NCI-H1092 (cell line): ENCODE data around the gene AKR7A3.
"Not testable (repeated sequence)": the region's sequence is repeated elsewhere in the genome, so short reads cannot be mapped to it uniquely, and the experiment has no call there.

Experiments
- DNase-seq: peaks from one replicate; lab custom pipeline; 2025; lab: John Stamatoyannopoulos, UW

AKR7A3 gene

DNA sequence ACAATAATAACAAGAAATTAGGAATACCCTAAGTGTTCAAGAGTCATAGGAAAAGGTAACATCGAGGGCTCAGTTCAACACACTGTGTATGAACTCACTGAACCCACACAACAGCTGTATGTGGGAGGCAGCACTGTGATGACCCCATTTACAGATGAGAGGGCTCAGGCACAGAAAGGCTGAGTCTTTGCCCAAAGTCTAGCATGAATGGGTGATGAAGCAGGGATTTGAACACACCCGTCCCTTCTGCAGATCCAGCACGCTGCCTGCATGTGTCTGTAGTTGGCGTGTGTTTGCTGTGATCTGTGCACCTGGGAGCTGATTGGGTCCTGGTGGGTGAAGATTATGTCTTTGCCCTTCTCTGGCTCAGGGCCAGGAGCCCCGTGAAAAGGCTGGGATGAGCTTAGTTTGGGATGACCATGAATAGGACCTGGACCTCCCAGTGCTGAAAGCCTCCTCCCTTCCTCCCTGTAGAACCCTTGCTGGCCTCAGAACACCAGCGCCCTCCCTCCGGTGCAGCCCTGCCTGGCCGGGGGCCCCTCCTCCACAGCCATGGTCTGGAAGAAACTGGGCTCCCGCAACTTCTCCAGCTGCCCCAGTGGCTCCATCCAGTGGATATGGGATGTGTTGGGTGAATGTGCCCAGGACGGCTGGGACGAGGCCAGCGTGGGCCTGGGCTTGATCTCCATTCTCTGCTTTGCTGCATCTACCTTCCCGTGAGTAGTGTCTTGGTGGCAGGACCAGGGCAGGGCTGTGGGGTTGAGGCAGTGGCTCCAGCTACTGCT is 28.7 kb upstream of the AKR7A3 start:
- DNase-seq: no peak

DNA sequence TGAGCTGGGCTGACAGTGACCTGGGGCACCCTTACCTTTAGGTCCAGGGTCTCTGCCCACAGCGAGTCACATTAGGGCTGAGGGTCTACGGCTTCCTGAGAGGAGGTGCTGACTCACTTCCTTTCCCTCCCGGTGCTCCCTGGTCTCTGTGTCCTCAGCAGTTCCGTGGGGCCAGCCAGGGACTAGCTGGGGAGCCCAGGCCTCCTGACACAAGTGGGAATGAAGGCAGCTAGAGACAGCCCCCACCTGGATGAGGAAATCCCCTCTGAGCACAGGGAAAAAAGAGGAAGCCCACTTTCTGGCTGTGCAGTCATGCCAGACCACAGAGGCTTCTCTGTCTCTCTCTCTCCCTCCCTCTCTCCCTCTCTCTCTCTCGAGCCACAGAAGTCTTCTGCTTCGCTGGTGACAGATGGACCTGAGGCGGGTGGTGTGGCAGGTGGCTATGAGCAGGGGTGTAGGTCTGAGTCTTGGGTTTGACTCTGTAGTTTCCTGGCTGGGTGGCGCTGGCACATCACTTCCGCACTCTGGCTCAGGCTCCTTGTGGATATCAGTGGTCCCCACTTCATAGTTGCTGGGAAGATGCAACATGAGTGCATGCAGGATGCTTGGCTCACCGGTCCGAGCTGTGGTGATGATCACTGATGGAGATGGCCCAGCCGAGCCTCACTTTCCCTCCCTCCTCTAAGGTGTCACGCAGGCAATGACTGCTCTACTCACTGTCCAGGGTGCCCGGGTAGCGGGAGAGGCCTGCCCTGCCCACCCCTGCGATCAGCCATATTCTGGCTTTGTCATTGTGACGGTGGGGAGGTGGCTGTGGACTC is 27.0 kb upstream of the AKR7A3 start:
- DNase-seq: no peak

DNA sequence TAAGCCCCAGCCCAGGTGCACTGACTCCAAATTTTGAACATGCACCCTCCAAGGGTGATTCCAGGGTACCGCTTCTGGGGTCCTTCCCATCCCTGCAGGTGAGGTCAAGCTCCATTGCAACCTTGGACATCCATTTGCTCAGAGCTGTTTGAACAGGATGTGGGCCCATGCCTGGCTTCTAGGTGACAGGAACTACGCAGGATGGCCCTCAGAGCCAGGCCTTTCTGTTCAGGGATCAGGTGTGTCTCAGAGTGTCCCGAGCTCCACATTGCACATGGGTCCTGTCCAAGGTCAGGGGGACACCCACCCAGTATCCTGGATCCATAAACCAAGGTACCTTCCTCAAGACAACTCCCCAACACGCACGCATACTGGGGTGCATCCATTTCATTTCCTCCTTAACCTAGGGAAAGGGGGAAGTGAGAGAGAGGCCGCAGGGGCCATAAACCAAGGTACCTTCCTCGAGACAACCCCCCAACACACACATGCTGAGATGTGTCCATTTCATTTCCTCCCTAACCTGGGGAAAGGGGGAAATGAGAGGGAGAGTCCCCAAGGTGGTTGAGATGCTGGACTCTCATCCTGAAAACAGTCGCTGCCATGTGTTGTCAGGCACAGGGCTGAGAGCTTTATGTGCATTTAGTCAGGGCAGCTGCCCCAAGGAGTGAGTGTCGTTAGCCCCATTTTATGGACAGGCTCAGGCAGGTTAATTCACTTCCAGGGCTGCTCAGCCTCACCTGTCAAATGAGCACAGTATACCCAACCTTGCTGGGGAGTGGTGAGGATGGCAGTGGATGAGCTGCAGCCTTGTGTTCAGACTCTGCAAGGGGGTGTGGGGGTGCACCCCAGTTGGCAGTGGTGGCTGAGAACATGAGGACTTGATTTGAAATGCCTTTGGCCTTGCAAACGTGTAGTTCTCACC is 25.7 kb upstream of the AKR7A3 start:
- no peak for DNase-seq

DNA sequence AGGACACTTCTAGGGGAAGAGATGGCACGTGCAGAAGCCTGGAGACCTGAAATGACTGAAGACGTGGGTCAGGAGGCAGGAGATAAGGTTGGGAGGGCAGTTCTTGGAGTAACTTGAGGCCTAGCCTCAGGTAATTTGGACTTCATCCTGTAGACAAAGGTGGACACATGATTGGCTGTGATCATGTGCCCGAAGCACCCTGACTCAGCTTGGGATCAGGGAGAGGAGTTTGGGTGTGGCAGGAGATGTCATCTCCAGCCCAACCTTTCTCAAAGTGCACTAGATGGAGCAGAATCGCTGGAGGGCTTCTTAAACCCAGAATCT is 25.0 kb upstream of the AKR7A3 start:
- DNase-seq: no peak

DNA sequence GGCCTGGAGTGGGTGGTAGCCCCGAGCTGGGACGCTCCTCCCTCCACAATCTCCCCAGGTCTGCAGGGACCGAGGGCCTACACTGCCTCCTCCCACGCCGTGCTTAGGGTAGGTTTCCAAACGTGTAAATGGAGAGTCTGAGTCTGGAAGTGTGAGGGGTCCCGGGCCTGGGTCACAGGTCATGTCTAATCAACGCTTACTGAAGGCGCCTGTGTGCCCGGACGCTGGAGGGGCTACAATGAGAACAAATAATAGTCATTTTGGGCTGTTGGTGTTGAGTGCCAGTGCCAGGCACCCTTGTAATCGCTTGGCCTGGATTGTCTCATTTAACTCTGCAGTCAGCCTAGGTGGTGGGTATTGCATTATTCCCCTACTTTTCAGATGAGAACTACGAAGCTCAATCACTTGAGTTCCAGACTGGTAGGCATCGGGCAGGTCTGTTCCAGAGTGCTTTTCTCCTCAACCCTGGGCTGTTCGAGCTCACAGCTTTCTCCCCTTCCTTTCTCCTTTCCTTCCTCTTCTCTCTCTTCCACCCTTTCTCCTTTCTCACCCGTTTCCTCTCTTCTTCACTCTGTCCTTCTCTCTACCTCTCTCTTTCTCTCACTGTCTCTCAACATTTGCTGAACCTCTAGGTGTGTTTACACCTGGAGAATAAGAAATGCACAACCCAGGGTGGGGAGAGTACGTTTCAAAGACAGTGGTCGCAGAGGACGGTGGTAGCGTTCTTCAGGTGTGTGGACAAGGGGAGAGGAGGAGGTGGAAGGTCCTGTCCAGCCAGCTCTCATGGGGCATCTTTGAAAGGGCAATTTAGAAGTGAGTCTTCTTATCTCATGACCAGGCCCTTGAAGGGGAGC is 24.4 kb upstream of the AKR7A3 start:
- DNase-seq: peak; percentile 15

DNA sequence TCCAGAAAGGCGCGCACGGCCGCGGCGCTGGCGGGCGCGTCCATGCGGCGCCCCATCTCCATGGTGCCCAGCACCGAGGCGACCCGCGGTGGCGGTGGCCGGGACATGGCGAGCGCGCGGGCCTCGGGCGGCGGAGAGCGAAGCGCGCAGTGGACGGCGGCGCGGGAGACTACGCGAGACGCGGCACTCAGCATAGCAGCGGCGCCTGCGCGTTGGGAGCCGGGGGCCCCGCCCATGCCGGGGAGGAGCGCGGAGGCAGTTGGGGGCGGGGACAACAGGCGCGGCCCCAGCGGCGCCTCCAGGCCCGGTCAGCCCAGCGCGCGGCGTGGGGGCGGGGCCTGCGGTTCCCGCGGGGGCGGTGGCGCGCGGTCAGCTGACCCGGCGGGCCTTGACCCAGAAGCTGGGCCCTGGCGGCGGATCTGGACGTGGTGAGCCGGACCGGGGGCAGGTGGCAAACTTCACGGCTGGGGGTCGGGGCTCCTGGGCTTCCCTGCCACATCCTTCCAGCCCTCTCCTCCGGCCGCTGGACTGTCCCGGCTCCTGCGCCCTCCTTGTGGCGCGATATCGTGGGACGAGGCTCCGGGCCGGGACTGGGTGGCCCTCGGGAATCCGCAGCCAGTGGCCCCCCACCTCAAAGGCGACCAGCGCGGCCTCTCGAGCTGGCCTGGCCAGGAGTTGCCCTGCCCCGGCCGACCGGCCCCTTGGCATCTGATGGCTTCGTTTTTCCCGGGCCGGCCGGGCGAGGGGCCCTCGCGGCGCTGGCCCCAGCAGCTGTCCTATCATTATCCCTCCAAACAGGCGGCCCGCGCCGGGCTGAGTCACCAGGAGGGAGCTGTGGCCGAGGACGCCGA is 23.6 kb upstream of the AKR7A3 start, which contains the start of the genes AKR7A2 and SLC66A1:
Gene AKR7A2 (minus strand): TSS at position 214 of the 851 bp plus-strand sequence. CDS start 20 bp downstream, at position 194.
Gene SLC66A1 (plus strand): TSS at position 396 of the 851 bp plus-strand sequence. CDS start 5,352 bp downstream, outside the sequence.
- peak; percentile 91 for DNase-seq

GRCh38 chr1:19311503-19311930 is 22.9 kb upstream of the AKR7A3 start:
- peak; percentile 45 for DNase-seq

DNA sequence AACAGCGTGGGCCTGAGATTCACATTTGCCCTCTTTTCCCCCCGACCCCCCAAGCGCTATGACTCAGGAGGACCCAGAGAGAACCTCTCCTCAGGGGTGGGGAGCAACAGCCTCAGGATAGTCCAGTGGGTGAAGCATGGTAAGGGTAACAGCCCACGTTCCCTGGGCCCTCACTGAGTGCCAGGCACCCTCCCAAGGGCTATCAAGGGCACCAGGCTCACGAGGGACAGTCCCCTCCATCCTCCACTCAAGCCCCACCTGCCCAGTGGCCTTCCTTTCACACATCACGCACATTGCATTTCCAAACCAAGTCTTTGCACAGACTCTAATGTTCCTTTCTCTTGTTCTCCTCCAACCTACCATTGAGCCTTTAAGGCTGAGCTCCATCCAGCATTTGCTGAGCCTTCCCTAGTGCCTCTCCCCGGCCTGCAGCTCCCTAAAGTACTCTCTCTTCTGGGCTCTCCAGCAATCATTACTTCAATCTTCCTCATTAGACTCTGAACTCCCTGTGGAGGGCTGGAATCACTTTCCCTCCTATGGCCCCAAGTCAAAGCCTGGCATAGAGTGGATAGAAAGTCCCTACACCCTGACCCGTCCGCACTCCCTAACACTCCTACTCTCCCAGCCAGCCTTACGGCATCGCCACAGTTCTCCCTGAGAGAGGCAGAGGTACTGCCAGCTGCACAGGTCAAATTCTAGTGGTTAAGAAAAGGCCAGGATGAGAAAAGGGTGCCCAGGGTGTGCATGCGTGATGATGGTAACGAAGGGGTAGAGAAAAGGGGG is 22.3 kb upstream of the AKR7A3 start:
- DNase-seq: peak; percentile 45

GRCh38 chr1:19310061-19310460 is 21.5 kb upstream of the AKR7A3 start:
- DNase-seq: no peak

DNA sequence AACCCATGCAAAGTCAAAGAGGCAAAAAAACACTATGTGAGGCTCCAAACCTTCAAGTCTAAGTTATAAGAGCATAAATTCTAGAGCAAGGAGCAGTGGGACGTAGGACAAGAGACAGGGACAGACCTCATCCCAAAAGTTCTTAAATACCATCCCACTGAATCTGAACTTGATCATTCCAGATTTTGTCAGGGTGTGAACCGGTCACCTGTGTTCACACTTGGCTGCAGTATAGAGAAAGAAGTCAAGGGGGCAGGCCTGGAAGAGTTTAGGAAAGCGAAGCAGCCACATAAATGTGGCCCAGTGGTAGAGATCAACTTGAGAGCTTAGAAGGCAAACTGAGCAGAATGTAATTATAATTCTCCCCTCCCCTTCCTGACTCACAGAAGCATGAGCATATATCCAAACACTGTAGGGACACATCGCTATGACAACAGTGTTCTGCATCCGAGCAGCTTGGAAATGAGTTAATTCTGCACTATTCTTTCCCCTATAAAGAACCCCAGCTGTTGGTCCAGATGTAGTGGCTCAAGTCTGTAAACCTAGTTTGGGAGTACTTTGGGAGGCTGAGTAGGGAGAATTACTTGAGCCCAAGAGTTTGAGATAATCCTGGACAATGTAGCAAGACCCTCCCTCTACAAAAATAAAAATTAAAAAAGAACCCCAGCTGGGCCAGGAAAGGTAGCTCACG is 20.7 kb upstream of the AKR7A3 start:
- no peak for DNase-seq

DNA sequence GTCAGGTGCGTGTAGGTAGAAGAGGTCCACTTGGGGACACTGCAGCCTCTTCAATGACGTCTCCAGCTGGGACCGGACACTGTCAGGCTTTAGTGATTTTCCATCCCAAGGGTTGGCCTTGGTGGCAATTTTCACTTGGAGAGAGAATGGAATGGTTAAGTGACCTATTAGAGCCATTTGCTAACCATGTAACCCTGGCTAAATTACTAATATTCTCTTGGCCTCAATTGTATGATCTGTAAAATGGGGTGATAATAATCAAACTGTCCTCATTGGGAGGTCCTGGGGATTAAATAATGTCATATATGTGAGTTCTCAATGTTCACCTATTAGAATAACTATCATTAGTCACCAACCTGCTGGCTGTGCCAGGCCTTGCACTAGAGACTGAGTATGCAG is 19.9 kb upstream of the AKR7A3 start:
- DNase-seq: no peak

- no peak for DNase-seq
These were observed 19.4 kb upstream of the AKR7A3 start for GRCh38 chr1:19307794-19308508.

DNA sequence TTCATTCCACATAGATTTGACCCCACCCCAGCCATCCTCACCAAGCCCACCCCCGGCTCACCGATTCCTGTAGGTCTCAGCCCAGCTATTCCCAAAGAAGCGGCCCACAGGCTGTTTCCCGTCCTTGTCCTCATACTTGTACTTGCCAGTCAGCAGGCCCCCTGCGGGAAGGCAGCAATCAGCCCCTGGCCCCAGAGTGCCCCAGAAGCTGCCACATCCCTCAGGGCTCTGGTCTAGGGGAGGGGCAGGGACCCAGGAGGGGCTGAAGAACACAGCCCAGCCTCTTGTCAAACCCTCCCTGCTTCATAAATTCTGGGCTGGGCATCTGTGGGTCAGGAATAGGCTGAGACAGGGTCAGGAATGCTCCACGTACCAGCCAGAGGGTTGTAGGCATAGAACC is 18.4 kb upstream of the AKR7A3 start:
- no peak for DNase-seq

- DNase-seq: no peak
These were observed 17.3 kb upstream of the AKR7A3 start for GRCh38 chr1:19305880-19306279.

DNA sequence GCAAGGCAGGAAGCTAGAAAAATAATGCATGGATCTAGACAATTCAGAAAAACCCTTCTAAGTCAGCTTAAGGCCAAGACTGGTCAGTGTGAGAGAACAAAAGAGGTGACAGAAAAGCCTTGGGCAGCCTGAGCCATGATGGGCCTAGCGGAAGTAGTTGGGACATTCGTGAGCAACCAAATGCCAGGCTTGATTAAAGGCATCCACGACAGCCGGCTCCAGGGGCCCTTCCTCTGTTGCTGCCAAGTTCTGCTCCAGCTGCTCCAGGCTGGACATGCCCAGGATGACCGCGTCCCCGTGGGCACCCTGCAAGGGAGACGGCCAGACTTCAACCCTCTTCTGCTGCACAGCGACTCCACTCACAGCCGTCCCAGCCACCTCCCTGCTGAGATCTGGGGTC is 15.5 kb upstream of the AKR7A3 start:
- DNase-seq: not testable (repeated sequence)

DNA sequence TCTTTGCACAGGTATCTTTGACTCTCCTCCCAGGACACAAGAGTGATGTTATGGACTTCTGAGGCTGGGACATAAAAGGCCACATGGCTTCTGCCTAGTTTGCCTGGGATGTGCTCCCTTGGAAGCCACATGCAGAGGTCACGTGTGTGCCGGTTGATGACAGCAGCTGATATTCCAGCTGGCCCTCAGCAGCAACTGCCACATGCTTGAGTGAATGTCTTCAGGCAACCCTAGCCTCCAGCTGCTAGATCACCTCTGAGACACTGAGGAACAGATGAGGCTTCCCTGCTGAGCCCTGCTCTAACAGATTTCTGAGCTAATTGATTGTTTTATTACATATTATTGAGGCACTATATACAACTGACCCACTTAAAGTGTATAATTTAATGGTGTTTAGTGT is 11.6 kb upstream of the AKR7A3 start:
- no peak for DNase-seq

DNA sequence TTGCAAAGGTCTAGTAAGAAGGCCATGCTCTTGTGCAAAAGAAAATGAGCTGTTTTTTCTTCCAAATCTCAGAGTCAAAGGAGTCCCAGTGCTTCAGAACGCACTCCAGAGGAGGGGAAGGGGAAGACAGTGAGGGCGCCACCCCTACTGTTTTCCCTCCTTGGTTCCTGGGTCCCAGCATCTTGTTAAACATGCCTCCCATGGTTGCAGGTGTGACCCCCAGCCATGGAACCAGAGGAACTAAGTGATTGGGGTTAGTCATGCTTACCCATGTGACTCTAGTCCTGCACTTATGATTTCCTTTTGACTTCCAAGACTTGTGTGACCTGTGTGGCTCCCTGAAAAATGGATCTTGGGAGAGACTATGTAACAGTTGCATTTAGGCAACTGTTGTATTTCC is 6.1 kb upstream of the AKR7A3 start:
- DNase-seq: no peak

DNA sequence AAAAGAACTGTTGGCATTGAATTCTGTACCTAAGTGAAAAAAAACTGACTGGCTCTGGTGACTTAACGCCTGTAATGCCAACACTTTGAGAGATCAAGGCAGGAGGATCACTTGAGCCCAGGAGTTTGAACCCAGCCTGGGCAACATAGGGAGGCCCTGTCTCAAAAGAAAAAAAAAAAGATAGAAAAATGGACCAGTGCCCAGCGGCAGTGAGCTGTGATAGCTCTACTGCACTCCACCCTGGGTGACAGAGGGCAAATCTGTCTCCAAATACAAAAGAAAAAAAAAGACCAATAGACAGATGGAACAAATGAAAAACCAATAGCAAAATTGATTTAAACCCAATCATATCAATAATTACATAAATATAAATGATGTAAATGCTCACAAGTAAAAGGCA is 674 bp upstream of the AKR7A3 start:
- no peak for DNase-seq
